ENCODE data around the gene SLC39A8.

GRCh38 chr4:102311407-102311806 is 33.9 kb downstream of the SLC39A8 start:
- TF ChIP-seq TAF1 (IDR thresholded peaks at IDR 0.05; ENCODE audit: borderline replicate concordance, low read depth, low read length) (no peak), POLR2AphosphoS5 (IDR thresholded peaks at IDR 0.05; ENCODE audit: low read depth, low read length) (no peak)
